ENCODE results near the gene CCNE1.
A peak's percentile ranks its signal among the peaks of the same experiment; 100 is the strongest.

The CCNE1 gene

DNA sequence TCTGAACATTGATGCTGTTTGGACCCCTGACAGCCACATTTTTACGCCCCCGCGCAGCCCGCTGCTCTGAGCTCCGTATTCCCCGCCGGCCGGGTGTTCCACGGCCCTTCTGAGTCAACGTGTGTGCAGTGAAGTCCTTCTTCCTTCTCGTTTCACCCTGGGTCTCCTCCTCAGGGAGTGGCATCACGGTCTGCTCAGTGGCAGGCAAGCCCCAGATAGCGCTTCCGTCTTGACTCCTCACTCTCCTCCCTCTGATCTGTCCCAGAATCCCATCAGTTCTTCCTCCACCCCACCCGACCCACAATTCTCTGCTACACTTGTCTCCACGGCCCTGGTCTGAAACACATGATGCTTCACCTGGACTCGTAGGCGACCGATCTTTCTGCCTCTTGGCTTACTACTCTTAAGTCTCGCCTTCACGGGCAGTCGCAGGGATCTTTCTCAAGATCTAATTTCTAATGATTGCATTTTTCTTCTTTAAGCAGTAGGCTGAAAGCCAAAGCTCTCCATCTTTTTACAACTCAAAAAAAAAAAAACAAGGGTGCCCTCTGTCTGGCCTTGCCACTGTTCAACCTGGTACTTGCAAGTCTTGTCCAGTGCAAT lies 33.9 kb downstream of the CCNE1 start (continued):
- TF ChIP-seq GLIS2 (tag by site-specific recombination; IDR thresholded peaks at IDR 0.05) = peak; percentile 58
- no peak for TF ChIP-seq ZSCAN23 (tag by site-specific recombination; IDR thresholded peaks at IDR 0.05)
- no peak for TF ChIP-seq PRDM2 (tag by site-specific recombination; IDR thresholded peaks at IDR 0.05; ENCODE audit: borderline replicate concordance)
- no peak for TF ChIP-seq ZNF610 (tag by site-specific recombination; IDR thresholded peaks at IDR 0.05; ENCODE audit: borderline replicate concordance)
- no peak; the same call in 1 of the 2 replicates for TF ChIP-seq KLF16 (tag by site-specific recombination; IDR thresholded peaks at IDR 0.05)
- TF ChIP-seq ZNF37A (tag by site-specific recombination; IDR thresholded peaks at IDR 0.05) = no peak
- no peak; the same call in 1 of the 2 replicates for TF ChIP-seq SCRT1 (tag by site-specific recombination; IDR thresholded peaks at IDR 0.05; ENCODE audit: borderline replicate concordance)
- no peak for TF ChIP-seq ZNF768 (tag by site-specific recombination; IDR thresholded peaks at IDR 0.05)
- 0 out of 2 replicates have a peak, but pooled peaks have one; percentile 7 for TF ChIP-seq EGR2 (tag by site-specific recombination; IDR thresholded peaks at IDR 0.05; ENCODE audit: low read depth)
- TF ChIP-seq, protein P1, sequence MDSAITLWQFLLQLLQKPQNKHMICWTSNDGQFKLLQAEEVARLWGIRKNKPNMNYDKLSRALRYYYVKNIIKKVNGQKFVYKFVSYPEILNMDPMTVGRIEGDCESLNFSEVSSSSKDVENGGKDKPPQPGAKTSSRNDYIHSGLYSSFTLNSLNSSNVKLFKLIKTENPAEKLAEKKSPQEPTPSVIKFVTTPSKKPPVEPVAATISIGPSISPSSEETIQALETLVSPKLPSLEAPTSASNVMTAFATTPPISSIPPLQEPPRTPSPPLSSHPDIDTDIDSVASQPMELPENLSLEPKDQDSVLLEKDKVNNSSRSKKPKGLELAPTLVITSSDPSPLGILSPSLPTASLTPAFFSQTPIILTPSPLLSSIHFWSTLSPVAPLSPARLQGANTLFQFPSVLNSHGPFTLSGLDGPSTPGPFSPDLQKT (IDR thresholded peaks at IDR 0.05; ENCODE audit: borderline replicate concordance, low read depth, low read length) = no peak
- no peak for TF ChIP-seq ZNF549 (tag by site-specific recombination; IDR thresholded peaks at IDR 0.05)
- TF ChIP-seq PRDM10 (tag by site-specific recombination; IDR thresholded peaks at IDR 0.05) = no peak
- TF ChIP-seq, protein P2, sequence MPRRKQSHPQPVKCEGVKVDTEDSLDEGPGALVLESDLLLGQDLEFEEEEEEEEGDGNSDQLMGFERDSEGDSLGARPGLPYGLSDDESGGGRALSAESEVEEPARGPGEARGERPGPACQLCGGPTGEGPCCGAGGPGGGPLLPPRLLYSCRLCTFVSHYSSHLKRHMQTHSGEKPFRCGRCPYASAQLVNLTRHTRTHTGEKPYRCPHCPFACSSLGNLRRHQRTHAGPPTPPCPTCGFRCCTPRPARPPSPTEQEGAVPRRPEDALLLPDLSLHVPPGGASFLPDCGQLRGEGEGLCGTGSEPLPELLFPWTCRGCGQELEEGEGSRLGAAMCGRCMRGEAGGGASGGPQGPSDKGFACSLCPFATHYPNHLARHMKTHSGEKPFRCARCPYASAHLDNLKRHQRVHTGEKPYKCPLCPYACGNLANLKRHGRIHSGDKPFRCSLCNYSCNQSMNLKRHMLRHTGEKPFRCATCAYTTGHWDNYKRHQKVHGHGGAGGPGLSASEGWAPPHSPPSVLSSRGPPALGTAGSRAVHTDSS (tag by site-specific recombination; IDR thresholded peaks at IDR 0.05) = no peak
- no peak; the same call in 1 of the 2 replicates for TF ChIP-seq SP3 (tag by site-specific recombination; IDR thresholded peaks at IDR 0.05)
- no peak for TF ChIP-seq ZFP3 (tag by site-specific recombination; IDR thresholded peaks at IDR 0.05; ENCODE audit: low read depth)
- TF ChIP-seq, protein P3, sequence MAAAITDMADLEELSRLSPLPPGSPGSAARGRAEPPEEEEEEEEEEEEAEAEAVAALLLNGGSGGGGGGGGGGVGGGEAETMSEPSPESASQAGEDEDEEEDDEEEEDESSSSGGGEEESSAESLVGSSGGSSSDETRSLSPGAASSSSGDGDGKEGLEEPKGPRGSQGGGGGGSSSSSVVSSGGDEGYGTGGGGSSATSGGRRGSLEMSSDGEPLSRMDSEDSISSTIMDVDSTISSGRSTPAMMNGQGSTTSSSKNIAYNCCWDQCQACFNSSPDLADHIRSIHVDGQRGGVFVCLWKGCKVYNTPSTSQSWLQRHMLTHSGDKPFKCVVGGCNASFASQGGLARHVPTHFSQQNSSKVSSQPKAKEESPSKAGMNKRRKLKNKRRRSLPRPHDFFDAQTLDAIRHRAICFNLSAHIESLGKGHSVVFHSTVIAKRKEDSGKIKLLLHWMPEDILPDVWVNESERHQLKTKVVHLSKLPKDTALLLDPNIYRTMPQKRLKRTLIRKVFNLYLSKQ (tag by site-specific recombination; IDR thresholded peaks at IDR 0.05; ENCODE audit: borderline replicate concordance) = no peak
- no peak for TF ChIP-seq BCL6B (tag by site-specific recombination; IDR thresholded peaks at IDR 0.05)
- TF ChIP-seq, protein P4, sequence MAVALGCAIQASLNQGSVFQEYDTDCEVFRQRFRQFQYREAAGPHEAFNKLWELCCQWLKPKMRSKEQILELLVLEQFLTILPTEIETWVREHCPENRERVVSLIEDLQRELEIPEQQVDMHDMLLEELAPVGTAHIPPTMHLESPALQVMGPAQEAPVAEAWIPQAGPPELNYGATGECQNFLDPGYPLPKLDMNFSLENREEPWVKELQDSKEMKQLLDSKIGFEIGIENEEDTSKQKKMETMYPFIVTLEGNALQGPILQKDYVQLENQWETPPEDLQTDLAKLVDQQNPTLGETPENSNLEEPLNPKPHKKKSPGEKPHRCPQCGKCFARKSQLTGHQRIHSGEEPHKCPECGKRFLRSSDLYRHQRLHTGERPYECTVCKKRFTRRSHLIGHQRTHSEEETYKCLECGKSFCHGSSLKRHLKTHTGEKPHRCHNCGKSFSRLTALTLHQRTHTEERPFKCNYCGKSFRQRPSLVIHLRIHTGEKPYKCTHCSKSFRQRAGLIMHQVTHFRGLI (tag by site-specific recombination; IDR thresholded peaks at IDR 0.05) = no peak
- peak; percentile 34; the same call in 1 of the 2 replicates for TF ChIP-seq HIC1 (tag by site-specific recombination; IDR thresholded peaks at IDR 0.05)

Measured in HEK293 (cell line).